HG02885 (cell line): ENCODE results near the gene ADARB2.
"Not testable (repeated sequence)": the region's sequence is repeated elsewhere in the genome, so short reads cannot be mapped to it uniquely, and the experiment has no call there.

Experiments
- ATAC-seq: cut with Tn5 transposase; IDR thresholded peaks from one replicate; pipeline ENCODE4 v1.9.1; 2021; ENCODE audit warnings: mild to moderate bottlenecking; ENCODE audit not compliant: unreplicated experiment, poor library complexity

The ADARB2 gene

GRCh38 chr10:1159131-1160061 lies 577.9 kb downstream of the ADARB2 start:
- peak; percentile 39 for ATAC-seq

- ATAC-seq = not testable (repeated sequence)
Measured at GRCh38 chr10:1158536-1158935, 578.8 kb downstream of the ADARB2 start.

- ATAC-seq = no peak
Measured at GRCh38 chr10:1158066-1158465, 579.3 kb downstream of the ADARB2 start.

GRCh38 chr10:1157615-1157933 lies 579.8 kb downstream of the ADARB2 start:
- ATAC-seq = no peak

DNA sequence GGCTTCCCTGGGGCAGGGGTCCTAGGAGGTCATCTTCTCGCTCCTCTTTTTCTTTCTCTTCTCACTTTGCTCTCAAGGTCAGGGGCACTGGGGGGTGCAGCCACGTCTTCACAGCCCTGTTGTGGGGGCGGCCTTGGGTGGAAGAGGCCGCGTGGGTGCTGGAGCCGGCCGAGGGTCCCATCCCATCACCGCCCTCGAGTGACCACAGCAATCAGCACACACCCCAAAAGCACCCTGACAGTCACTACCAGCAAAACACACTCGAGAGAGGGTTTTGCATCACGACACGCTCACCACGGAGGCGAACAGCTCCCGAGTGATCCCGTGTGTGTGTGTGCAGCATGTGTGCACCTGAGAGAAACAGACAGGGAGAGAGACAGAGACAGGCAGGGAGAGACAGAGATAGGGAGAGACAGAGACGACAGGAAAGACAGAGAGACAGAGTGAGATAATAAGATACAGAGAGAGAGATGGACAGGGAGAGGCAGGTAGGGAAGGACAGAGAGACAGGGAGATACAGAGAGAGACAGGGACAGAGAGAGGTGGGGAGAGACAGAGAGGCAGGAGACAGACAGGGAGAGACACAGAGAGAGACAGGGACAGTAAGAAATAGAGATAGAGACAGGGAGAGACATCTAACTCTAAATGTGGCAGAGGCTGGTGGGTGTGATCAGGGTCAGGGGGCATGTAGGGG lies 580.3 kb downstream of the ADARB2 start:
- ATAC-seq = no peak

GRCh38 chr10:1156616-1156886 lies 580.8 kb downstream of the ADARB2 start:
- no peak for ATAC-seq

DNA sequence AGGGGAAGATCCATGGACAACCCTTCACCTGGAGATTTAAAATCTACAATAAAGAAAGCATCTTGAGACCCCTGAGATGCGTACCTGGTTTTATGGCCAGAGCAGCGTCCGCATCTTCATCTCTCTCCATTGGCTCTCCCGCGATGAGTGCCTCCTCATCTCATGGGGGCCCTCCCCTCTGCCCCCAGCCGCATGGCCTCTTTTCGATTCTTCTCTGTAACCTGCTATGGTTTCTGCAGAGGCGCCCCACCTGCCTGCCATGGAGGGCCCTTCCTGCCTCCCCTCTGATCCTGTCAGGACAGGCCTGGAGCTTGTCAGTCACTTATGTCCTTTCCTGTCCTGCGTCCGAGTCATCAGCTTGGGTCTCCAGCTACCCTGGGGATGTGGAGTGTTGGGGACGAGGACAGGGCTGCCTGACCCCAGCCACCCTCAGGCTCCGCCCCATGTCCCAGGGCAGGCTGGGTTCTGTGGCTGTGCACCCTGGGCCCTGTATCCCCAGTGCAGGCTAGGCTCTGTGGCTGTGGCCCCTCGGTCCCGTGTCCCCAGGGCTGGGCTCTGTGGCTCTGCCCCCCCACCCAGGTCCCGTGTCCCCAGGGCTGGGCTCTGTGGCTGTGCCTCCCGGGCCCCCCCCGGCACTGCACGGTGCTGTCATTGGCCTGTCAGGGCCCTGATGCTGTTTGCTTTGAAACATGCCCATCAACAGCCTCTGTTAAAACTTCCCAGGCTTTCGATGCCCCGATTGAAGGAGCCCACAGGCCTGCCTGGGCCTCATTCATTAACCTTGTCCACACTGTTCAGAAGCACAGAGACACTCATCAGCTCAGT lies 581.3 kb downstream of the ADARB2 start:
- no peak for ATAC-seq

GRCh38 chr10:1154531-1155295 lies 582.6 kb downstream of the ADARB2 start:
- ATAC-seq = no peak

DNA sequence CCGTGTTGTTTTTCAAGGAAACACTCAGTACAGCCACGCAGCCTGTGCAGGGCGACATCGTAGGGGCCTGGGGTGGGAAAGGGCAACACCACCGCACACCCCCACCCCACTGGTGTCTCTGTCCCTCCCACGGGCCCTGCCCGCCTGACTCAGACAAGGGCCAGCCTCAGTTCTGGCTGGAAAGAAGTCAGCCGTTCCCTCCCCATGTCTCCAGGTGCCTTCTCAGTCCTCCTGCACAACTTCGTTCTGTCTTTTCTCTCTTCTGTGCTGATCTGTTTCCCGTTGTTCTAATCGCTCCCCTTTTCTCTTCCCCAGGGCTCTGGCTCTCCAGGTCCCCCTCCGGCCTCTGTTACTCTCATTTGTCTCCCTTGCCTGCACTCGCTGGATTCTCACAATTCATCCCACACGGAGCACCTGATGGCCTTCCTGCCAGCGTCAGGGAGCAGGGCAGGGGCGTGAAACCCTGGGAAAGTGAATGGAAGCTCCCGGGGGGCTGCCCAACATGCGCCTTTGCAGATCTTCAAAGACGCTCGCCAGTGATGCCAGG lies 583.4 kb downstream of the ADARB2 start:
- ATAC-seq = no peak

DNA sequence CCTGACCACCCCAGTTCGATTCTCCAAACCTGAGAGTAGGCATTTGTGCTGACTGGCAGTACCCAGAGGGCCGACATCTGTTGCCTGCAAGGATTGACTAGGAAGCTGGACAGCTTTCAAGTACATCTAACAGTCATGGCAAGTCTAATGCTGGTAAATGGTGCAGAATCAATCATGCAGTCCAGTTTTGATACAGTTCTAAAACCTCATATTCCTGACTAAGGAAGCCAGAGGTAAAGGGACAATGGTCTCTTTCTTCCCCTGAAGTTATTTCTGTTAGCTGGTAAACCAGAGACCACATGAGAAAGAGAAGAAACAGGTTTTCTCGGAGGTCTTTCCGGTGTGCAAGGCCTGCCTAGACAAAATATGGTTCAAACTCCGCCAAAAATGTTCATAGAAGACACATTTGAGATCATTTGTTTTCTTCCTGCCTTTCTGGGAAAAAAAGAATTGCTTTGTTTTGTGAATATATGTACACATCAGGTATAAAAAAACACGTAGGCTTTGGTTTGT lies 584.0 kb downstream of the ADARB2 start:
- no peak for ATAC-seq

GRCh38 chr10:1152386-1153250 lies 584.7 kb downstream of the ADARB2 start:
- no peak for ATAC-seq

DNA sequence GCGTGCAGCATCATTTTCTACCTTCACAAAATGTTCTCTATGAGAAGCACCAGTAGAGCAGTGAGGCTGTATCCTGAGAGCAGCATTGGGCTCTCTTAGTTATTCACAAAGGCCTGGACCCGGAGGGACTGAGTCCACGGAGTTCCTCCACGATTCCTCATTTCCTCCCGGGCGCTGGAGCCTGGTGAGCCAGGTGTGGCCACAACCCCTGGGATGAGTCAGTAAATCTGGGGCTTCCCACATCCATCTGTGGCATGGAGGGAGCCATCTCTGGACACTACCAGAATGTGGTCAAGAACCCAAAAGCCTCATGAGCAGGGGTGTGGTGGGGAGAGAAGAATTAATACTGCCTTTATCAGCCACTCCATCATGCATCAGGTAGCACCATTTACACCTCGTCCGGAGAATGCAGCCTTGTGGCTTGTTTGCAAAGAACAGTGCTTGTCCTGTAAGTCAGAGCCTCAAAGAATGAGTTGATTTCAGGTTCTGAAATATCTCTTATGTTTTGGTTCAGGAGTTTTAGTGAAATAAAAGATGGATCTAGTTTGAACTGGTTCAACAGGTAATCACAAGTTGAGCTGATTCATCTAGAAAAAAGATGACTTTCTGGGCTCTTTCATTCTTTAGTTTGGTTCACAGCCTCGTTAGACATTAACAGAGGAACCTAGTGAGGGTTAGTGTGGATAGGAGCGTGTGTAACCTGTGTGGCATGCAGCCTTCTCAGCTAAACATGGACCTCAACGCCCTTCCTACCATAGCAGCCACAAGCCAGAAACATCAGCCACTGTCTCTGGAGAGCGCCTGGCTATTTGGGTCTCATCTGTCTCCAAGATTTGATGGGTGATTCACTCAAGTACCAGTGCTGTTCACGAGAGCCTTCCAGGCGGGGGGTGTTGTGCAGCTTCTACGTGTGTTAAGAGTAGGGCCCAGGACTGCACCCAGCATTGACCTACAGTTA lies 586.0 kb downstream of the ADARB2 start:
- ATAC-seq = no peak

- ATAC-seq = no peak
Measured at GRCh38 chr10:1150638-1150955, 586.7 kb downstream of the ADARB2 start.

GRCh38 chr10:1149793-1150637 lies 587.3 kb downstream of the ADARB2 start:
- no peak for ATAC-seq

DNA sequence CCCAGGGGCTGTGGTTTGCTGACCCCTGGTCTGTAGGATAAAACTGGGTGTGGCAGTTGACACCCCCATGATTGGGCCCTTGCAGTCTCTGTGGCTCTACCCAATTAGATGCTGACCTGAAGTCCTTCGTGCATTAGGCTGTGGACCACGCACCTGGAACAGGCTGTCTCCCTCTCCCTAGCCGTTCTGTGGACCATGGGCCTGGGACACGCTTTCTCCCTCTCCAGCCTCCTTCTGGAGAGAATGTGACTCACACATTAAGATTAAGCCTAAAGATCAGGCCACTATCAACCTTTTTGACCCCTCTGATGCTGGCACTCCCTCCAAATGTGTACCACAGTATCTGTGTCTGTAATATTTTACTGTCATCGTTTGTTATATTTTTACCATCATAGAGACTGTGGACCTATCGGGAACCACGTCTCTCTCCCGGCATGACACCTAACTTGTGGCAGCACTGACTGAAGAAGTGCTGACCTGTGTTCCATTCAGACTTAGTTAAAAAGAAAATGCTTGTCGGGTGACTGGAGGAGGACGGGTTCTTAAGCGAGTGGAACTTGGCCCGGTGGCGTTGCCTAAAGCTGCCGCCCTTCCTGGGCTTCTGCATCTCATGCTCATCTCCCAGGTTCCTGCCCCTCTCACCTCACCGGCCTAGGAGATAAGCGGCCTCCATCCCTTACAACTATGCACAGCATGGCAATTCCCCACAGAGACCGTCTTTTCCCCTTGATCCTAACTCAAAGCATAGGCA lies 588.3 kb downstream of the ADARB2 start:
- ATAC-seq = no peak

DNA sequence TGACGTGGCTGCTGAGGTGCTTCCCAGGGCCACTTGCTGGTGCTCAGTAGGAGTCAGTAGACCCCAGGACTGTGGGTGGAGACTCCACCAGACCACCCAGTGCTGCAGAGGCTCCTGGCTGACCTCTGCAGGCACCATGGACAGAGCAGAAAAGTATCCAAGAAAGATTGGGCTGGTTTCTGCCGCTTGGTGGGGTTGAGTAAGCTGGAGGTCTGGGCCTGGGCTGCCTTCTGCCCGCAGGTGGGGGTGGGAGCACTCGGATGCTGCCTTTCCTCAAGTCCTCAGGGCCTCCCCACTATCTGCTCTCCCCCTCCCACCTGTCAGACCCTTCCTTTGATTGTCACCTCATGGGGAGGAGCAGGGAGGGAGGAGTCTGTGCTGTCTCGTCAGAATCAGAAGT lies 589.5 kb downstream of the ADARB2 start:
- no peak for ATAC-seq
